ENCODE data around the gene FMOD.
"Not testable (repeated sequence)": the region's sequence is repeated elsewhere in the genome, so short reads cannot be mapped to it uniquely, and the experiment has no call there.

The FMOD gene

GRCh38 chr1:203302456-203302855 is 48.5 kb downstream of the FMOD start:
- ChIA-PET POLR2A (no interaction called here), CTCF (no interaction called here)
- Histone ChIP-seq H3K27me3 (replicated peaks in 2 of 5; ENCODE audit: control insufficient read depth in 4 of 5, insufficient read depth in 5 of 5, low read length in 4 of 5) (no peaks in the 10 kb centered on the region), H3K4me1 (ENCODE audit: control extremely low read depth in 1 of 4, control insufficient read depth in 4 of 4, insufficient read depth in 4 of 4, low read length in 3 of 4) (peaks cover 24 to 63% (median 47%) of the 10 kb centered on the region in 4 experiments), H3K36me3 (ENCODE audit: control insufficient read depth in 4 of 4, insufficient read depth in 4 of 4, low read length in 3 of 4) (peaks cover 0 to 11% (median under 1%) of the 10 kb centered on the region in 4 experiments), H3K9me3 (ENCODE audit: control extremely low read depth in 1 of 5, control insufficient read depth in 4 of 5, insufficient read depth in 2 of 5, low read depth in 1 of 5, low read length in 4 of 5) (no peaks in the 10 kb centered on the region), H3K27ac (ENCODE audit: insufficient read depth in 1 of 2, low read depth in 1 of 2, low read length in 2 of 2, poor library complexity in 1 of 2, severe bottlenecking in 2 of 2) (no peak overlapping the region), H3K4me3 (ENCODE audit: control insufficient read depth in 1 of 7, extremely low read depth in 1 of 7, insufficient read depth in 4 of 7, low read depth in 2 of 7, low read length in 6 of 7) (no peak overlapping the region)
- DNase-seq, result no peak
- 100% methylated on average over 3 of the region's 7 CpGs for WGBS (ENCODE audit: insufficient coverage)

- ChIA-PET POLR2A (interaction anchor here (1.4 to 1.8 kb wide), 2 partner anchors 8 to 11 kb away, joined by 6 to 10 read pairs; no protein-coding TSS in a partner anchor), CTCF (interaction anchor here (1.5 to 1.6 kb wide), 2 partner anchors 9 to 27 kb away, joined by 3 to 4 read pairs; no protein-coding TSS in a partner anchor)
- no peak for DNase-seq
- Histone ChIP-seq H3K36me3 (ENCODE audit: control insufficient read depth in 4 of 4, insufficient read depth in 4 of 4, low read length in 3 of 4) (peaks cover 0 to under 1% (median 0%) of the 10 kb centered on the region in 4 experiments), H3K9me3 (ENCODE audit: control extremely low read depth in 1 of 5, control insufficient read depth in 4 of 5, insufficient read depth in 2 of 5, low read depth in 1 of 5, low read length in 4 of 5) (no peaks in the 10 kb centered on the region), H3K4me1 (ENCODE audit: control extremely low read depth in 1 of 4, control insufficient read depth in 4 of 4, insufficient read depth in 4 of 4, low read length in 3 of 4) (peaks cover 19 to 56% (median 43%) of the 10 kb centered on the region in 4 experiments), H3K27ac (ENCODE audit: insufficient read depth in 1 of 2, low read depth in 1 of 2, low read length in 2 of 2, poor library complexity in 1 of 2, severe bottlenecking in 2 of 2) (no peak overlapping the region), H3K27me3 (replicated peaks in 2 of 5; ENCODE audit: control insufficient read depth in 4 of 5, insufficient read depth in 5 of 5, low read length in 4 of 5) (no peaks in the 10 kb centered on the region), H3K4me3 (ENCODE audit: control insufficient read depth in 1 of 7, extremely low read depth in 1 of 7, insufficient read depth in 4 of 7, low read depth in 2 of 7, low read length in 6 of 7) (peak overlapping the region in 1 of 7 experiments; percentile 7)
Measured at GRCh38 chr1:203301331-203301668, 49.6 kb downstream of the FMOD start.

- Histone ChIP-seq H3K4me1 (ENCODE audit: control extremely low read depth in 1 of 4, control insufficient read depth in 4 of 4, insufficient read depth in 4 of 4, low read length in 3 of 4) (peaks cover 23 to 61% (median 46%) of the 10 kb centered on the region in 4 experiments), H3K36me3 (ENCODE audit: control insufficient read depth in 4 of 4, insufficient read depth in 4 of 4, low read length in 3 of 4) (no peaks in the 10 kb centered on the region), H3K27me3 (replicated peaks in 2 of 5; ENCODE audit: control insufficient read depth in 4 of 5, insufficient read depth in 5 of 5, low read length in 4 of 5) (no peaks in the 10 kb centered on the region), H3K27ac (ENCODE audit: insufficient read depth in 1 of 2, low read depth in 1 of 2, low read length in 2 of 2, poor library complexity in 1 of 2, severe bottlenecking in 2 of 2) (peak overlapping the region in 1 of 2 experiments; percentile 26), H3K4me3 (ENCODE audit: control insufficient read depth in 1 of 7, extremely low read depth in 1 of 7, insufficient read depth in 4 of 7, low read depth in 2 of 7, low read length in 6 of 7) (peak overlapping the region in 1 of 7 experiments; percentile 38), H3K9me3 (ENCODE audit: control extremely low read depth in 1 of 5, control insufficient read depth in 4 of 5, insufficient read depth in 2 of 5, low read depth in 1 of 5, low read length in 4 of 5) (no peaks in the 10 kb centered on the region)
- DNase-seq, result peak in 2 of 3 donors; percentile 59 to 77
- 63% methylated on average over 10 of the region's 11 CpGs for WGBS (ENCODE audit: insufficient coverage)
- POLR2A ChIA-PET, result interaction anchor here (1.4 to 1.8 kb wide), 2 partner anchors 8 to 11 kb away, joined by 6 to 10 read pairs; no protein-coding TSS in a partner anchor
- CTCF ChIA-PET, result interaction anchor here (0.8 to 2.9 kb wide), 16 partner anchors 8 to 44 kb away, joined by 3 to 26 read pairs (median 4); no protein-coding TSS in a partner anchor
Measured at GRCh38 chr1:203300441-203301330, 50.2 kb downstream of the FMOD start.

- ChIA-PET POLR2A (interaction anchor here (1.0 to 1.8 kb wide), 3 partner anchors 9 to 21 kb away, joined by 3 to 10 read pairs (median 6); no protein-coding TSS in a partner anchor), CTCF (interaction anchor here (0.8 to 2.9 kb wide), 19 partner anchors 8 to 45 kb away, joined by 3 to 26 read pairs (median 4); no protein-coding TSS in a partner anchor)
- H3K36me3 ChIP-seq (ENCODE audit: control insufficient read depth in 4 of 4, insufficient read depth in 4 of 4, low read length in 3 of 4); H3K9me3 ChIP-seq (ENCODE audit: control extremely low read depth in 1 of 5, control insufficient read depth in 4 of 5, insufficient read depth in 2 of 5, low read depth in 1 of 5, low read length in 4 of 5); DNase-seq; H3K27me3 ChIP-seq (replicated peaks in 2 of 5; ENCODE audit: control insufficient read depth in 4 of 5, insufficient read depth in 5 of 5, low read length in 4 of 5): not testable (repeated sequence)
- WGBS (ENCODE audit: insufficient coverage), result 94% methylated on average over 3 of the region's 8 CpGs
- Histone ChIP-seq H3K27ac (ENCODE audit: insufficient read depth in 1 of 2, low read depth in 1 of 2, low read length in 2 of 2, poor library complexity in 1 of 2, severe bottlenecking in 2 of 2) (peak overlapping the region in 1 of 2 experiments; percentile 26), H3K4me1 (ENCODE audit: control extremely low read depth in 1 of 4, control insufficient read depth in 4 of 4, insufficient read depth in 4 of 4, low read length in 3 of 4) (peaks cover 23 to 65% (median 47%) of the 10 kb centered on the region in 4 experiments), H3K4me3 (ENCODE audit: control insufficient read depth in 1 of 7, extremely low read depth in 1 of 7, insufficient read depth in 4 of 7, low read depth in 2 of 7, low read length in 6 of 7) (peak overlapping the region in 1 of 7 experiments; percentile 27)
Measured at GRCh38 chr1:203299719-203300429, 51.0 kb downstream of the FMOD start.

GRCh38 chr1:203299169-203299568 is 51.8 kb downstream of the FMOD start:
- POLR2A ChIA-PET, result interaction anchor here (1.0 kb wide), 1 partner anchor 22 kb away, joined by 3 read pairs; no protein-coding TSS in a partner anchor
- CTCF ChIA-PET, result interaction anchor here (0.7 to 2.9 kb wide), 12 partner anchors 10 to 42 kb away, joined by 3 to 26 read pairs (median 7); no protein-coding TSS in a partner anchor
- 72% methylated on average over 2 of the region's 4 CpGs for WGBS (ENCODE audit: insufficient coverage)
- Histone ChIP-seq H3K4me3 (ENCODE audit: control insufficient read depth in 1 of 7, extremely low read depth in 1 of 7, insufficient read depth in 4 of 7, low read depth in 2 of 7, low read length in 6 of 7) (no peak overlapping the region), H3K27ac (ENCODE audit: insufficient read depth in 1 of 2, low read depth in 1 of 2, low read length in 2 of 2, poor library complexity in 1 of 2, severe bottlenecking in 2 of 2) (no peak overlapping the region), H3K9me3 (ENCODE audit: control extremely low read depth in 1 of 5, control insufficient read depth in 4 of 5, insufficient read depth in 2 of 5, low read depth in 1 of 5, low read length in 4 of 5) (no peaks in the 10 kb centered on the region), H3K4me1 (ENCODE audit: control extremely low read depth in 1 of 4, control insufficient read depth in 4 of 4, insufficient read depth in 4 of 4, low read length in 3 of 4) (peaks cover 20 to 58% (median 39%) of the 10 kb centered on the region in 4 experiments), H3K36me3 (ENCODE audit: control insufficient read depth in 4 of 4, insufficient read depth in 4 of 4, low read length in 3 of 4) (no peaks in the 10 kb centered on the region), H3K27me3 (replicated peaks in 2 of 5; ENCODE audit: control insufficient read depth in 4 of 5, insufficient read depth in 5 of 5, low read length in 4 of 5) (no peaks in the 10 kb centered on the region)
- no peak for DNase-seq

- Histone ChIP-seq H3K27ac (ENCODE audit: insufficient read depth in 1 of 2, low read depth in 1 of 2, low read length in 2 of 2, poor library complexity in 1 of 2, severe bottlenecking in 2 of 2) (no peak overlapping the region), H3K36me3 (ENCODE audit: control insufficient read depth in 4 of 4, insufficient read depth in 4 of 4, low read length in 3 of 4) (no peaks in the 10 kb centered on the region), H3K4me1 (ENCODE audit: control extremely low read depth in 1 of 4, control insufficient read depth in 4 of 4, insufficient read depth in 4 of 4, low read length in 3 of 4) (peaks cover 19 to 42% (median 34%) of the 10 kb centered on the region in 4 experiments), H3K4me3 (ENCODE audit: control insufficient read depth in 1 of 7, extremely low read depth in 1 of 7, insufficient read depth in 4 of 7, low read depth in 2 of 7, low read length in 6 of 7) (no peak overlapping the region), H3K9me3 (ENCODE audit: control extremely low read depth in 1 of 5, control insufficient read depth in 4 of 5, insufficient read depth in 2 of 5, low read depth in 1 of 5, low read length in 4 of 5) (no peaks in the 10 kb centered on the region), H3K27me3 (replicated peaks in 2 of 5; ENCODE audit: control insufficient read depth in 4 of 5, insufficient read depth in 5 of 5, low read length in 4 of 5) (no peaks in the 10 kb centered on the region)
- POLR2A ChIA-PET, result interaction anchor here (0.9 to 3.1 kb wide), 3 partner anchors 9 to 25 kb away, joined by 3 to 19 read pairs (median 6); partner anchors contain the start of gene BTG2
- CTCF ChIA-PET, result interaction anchor here (1.2 to 23.0 kb wide), 10 partner anchors 10 to 42 kb away, joined by 3 to 254 read pairs (median 12); partner anchors contain the start of gene BTG2
- DNase-seq, result no peak
- 97% methylated on average over 4 of the region's 7 CpGs for WGBS (ENCODE audit: insufficient coverage)
Measured at GRCh38 chr1:203296460-203297073, 54.4 kb downstream of the FMOD start.

Measured in common myeloid progenitor, CD34-positive (primary cell).